Pulmonary artery endothelial cell (primary cell): Measurements from ENCODE around the gene PSKH1. TPM values are rescaled to one million over a fixed set of nuclear protein-coding genes. Genes with fewer than 3 reads are reported as not detected.
"Not testable (repeated sequence)": the region's sequence is repeated elsewhere in the genome, so short reads cannot be mapped to it uniquely, and the experiment has no call there.

Experiments
- DNase-seq: peaks from one replicate; pipeline ENCODE4 v3.0.0-alpha.2; 2011; ENCODE audit warnings: low read depth, low spot score
- total RNA-seq: library from RNA; depleted of rRNA; stranded (reverse); fragments of >200 nt; gene quantifications from 2 replicates; pipeline ENCODE4 v1.2.3, GENCODE V29; 2014

Gene PSKH1
- total RNA-seq, 1 donor from 2014 or later = 15.4 TPM

- DNase-seq = no peak
These were observed 6.7 kb upstream of the PSKH1 start for GRCh38 chr16:67886387-67886786.

- no peak for DNase-seq
These were observed 4.7 kb upstream of the PSKH1 start for GRCh38 chr16:67888331-67888730.

- DNase-seq = no peak
These were observed 679 bp upstream of the PSKH1 start for GRCh38 chr16:67892375-67892774.

GRCh38 chr16:67893743-67894399 lies 817 bp downstream of the PSKH1 start:
- no peak for DNase-seq

GRCh38 chr16:67897231-67897630 lies 4.2 kb downstream of the PSKH1 start:
- peak; percentile 71 for DNase-seq

- no peak for DNase-seq
These were observed 8.7 kb downstream of the PSKH1 start for GRCh38 chr16:67901734-67902133.

- DNase-seq = peak; percentile 54
These were observed 9.8 kb downstream of the PSKH1 start for GRCh38 chr16:67902831-67903230.

GRCh38 chr16:67907397-67908180 lies 14.5 kb downstream of the PSKH1 start:
- DNase-seq = no peak

- DNase-seq = no peak
These were observed 16.1 kb downstream of the PSKH1 start for GRCh38 chr16:67909056-67909742.

GRCh38 chr16:67910158-67910557 lies 17.1 kb downstream of the PSKH1 start:
- DNase-seq = no peak

- DNase-seq = no peak
These were observed 21.9 kb downstream of the PSKH1 start for GRCh38 chr16:67914758-67915495.

- not testable (repeated sequence) for DNase-seq
These were observed 22.4 kb downstream of the PSKH1 start for GRCh38 chr16:67915496-67915769.

- no peak for DNase-seq
These were observed 23.0 kb downstream of the PSKH1 start for GRCh38 chr16:67915831-67916723.

- no peak for DNase-seq
These were observed 24.2 kb downstream of the PSKH1 start for GRCh38 chr16:67917140-67917851.

GRCh38 chr16:67917852-67918236 lies 24.8 kb downstream of the PSKH1 start:
- no peak for DNase-seq

- DNase-seq = no peak
These were observed 26.7 kb downstream of the PSKH1 start for GRCh38 chr16:67919622-67920221.

GRCh38 chr16:67922221-67922620 lies 29.2 kb downstream of the PSKH1 start:
- no peak for DNase-seq

- no peak for DNase-seq
These were observed 29.7 kb downstream of the PSKH1 start for GRCh38 chr16:67922740-67923139.

- DNase-seq = no peak
These were observed 30.5 kb downstream of the PSKH1 start for GRCh38 chr16:67923414-67924116.
